ENCODE measurements around the gene PRKCQ.
"Not testable (repeated sequence)": the region's sequence is repeated elsewhere in the genome, so short reads cannot be mapped to it uniquely, and the experiment has no call there.

Gene PRKCQ

DNA sequence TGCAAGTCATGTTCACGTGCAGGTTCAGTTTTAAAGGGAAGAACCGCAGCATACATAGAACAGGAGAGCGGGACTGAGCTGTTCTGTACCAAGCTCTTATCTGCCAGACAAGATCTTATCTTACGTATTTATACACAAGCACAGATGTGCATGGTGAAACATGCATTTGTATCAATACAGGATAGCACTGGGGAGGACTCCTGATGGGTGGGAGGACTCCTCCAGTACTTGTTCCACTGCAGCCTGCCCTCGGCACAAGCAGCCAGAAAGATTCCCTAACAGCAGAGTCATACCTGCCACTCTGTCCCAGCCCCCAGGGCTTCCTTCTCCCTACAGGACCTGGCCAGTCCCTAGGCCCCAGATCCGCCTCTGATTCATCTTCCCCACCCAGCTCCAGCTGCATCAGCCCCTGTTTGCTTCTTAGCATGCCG, 13.2 kb upstream of the PRKCQ start:
- DNase-seq, result no peak

DNA sequence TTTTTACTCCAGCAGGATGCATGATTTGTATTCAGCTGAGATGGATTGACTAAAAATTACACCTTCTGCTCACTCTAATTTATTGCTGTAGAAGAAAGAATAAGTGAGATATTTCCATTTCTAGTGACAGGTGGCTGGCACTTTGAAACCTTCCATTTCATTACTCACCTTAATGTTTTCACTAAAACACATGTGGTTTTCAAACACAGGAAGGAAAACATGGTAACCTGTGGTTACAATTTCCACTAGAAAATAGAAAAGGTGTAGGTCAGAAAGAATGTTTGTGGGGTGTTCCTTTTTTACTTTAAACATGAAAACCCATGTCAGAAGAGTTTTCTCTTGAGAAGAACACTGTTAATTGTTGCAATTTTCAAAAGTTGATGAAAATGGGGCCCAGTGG, 12.0 kb upstream of the PRKCQ start:
- no peak for DNase-seq

DNA sequence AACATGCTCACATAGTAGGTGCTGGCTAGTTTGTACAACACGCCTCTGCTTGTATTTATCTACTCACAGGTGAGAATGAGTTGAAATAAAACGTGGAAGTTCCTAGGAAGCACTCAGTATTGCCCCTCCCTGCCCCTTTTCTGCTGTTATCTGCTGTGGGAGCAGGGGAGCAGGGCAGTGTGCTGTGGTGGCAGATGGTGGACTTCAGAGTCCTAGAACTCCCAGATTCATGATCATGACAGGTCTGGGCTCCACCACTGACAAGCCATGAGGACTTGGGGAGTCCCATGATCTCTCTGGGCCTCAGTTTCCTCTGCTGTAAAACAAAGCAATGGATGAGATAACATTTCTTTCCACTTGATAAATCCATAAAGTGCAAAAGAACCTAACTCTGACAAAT, 11.6 kb upstream of the PRKCQ start:
- DNase-seq, result no peak

DNA sequence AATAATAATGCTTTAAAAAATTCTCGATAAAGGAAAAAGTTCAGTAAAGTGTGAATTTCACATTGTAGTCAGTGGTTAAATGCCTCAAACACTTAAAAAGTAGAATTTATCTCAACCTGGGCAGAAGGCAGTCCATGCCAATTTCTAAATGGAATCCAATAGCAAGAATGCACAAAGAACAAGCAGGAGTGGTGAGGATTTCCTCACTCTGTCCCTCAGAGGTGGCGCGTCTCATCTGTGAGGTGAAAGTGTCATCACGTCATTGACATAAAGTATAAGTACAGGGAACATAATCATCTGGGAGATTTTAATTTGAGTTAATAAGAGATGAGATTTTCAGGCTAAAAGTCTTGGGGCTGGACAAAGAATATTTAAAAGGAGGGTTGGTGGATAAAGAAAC, 10.0 kb upstream of the PRKCQ start:
- no peak for DNase-seq

DNA sequence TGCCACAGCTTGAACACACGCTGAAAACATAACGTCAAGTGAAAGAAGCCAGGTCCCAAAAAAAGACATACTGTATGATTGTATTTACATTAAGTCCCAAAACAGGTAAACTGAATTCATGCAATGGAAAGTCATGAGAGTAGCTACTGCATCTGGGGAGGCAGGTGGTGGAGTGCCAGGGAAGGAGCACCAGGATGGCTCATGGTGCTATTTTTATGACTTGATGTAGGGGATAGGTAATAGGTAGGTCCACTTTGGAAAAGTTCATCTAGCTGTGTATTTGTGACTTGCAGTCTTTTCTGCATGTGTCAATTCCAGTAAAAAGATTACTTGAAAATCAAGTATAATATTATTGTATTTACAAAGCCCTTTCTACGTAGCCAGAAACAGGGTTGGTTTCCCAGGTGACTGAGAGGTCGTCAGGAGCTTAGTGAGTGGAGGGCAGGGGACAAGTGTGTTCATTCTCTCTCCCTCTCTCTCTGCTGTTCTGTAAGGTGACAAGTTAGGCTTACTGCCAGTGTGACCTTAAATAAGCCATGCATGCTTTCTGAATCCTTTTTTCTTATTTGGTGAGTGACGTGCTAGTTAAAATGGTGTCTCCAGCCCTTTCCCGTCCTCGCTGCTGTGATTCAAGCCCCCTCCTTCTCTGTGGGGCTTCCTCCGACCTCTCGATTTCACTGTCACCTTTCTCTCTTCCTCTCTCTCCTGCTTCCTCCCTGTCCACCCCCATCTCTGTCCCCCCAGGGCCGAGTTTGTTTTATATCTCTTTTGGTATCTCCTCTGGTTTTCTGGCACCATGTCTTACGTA, 9.4 kb upstream of the PRKCQ start:
- DNase-seq, result no peak

DNA sequence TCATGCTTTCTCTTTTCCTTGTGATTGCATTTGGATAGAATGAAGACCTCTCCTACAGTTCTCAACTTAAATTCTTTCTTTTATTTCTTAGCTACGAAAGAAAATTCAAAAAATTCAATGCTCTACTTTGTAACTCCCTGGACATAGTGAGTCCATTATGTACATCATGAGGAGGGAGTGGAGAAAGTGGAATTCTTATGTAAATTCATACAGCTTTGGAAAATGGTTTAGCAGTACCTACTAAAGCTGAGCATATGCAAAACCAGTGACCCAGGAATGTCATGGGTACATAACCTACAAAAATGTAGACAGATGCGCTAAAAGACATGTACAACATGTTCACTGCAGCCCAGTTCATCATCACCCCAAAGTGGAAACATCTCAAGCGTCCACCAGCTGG, 8.8 kb upstream of the PRKCQ start:
- DNase-seq, result no peak

DNA sequence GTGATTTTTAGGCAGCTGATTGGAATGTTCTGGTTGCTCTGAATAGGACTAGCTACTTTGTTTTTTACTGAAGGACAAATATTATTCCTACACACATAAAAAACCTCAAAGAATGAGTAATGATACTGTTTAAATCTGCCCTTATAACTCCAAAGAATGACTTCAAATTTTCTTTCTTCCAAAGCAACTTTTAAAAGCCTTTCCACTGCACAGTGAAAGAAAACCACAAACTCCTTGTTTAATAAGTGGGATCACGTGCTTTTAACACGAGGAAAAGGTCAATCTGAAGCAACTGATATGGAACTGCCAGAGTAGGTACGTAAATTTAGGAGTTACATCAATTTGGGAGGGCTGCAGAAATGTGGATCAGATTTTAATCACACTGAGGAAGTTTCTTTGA, 8.0 kb upstream of the PRKCQ start:
- DNase-seq, result no peak

DNA sequence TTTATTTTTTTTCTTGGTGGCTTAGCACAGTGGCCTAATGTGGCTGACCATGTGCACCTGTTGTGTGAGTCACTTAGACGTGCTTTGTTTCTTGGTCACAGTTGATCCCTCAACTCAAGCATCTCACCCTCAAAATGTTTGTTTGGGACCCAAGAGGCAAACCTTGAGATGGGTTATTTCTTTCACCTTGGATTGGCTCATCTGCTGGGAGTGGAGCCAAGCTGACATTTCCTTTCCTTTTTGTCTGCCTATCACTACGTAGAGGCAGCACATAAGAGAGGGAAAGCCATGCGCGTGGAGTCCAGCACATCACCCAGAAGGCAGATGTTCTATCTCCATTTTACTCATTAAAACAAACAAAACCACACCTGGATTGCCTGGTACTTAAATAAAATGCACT, 6.4 kb upstream of the PRKCQ start:
- DNase-seq, result no peak

DNA sequence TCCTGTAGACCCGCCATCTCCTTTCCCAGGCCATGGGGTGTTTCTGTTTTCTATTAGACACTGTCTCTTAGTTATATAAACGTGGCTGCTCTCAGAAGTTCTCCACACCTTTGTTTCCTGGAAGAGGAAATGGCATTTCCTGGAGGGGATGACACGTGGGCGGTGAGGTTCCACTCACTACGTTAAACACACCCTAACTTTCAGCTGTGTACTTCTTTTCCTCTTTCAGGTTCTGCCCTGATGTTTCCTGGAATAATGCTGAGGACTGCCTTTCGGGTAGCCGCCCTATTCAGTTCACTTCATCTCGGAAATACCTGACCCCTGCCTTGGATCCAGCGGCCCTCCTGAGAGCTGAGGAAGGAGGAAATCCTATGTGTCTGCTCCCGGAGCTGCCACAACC, 3.4 kb upstream of the PRKCQ start:
- no peak for DNase-seq

DNA sequence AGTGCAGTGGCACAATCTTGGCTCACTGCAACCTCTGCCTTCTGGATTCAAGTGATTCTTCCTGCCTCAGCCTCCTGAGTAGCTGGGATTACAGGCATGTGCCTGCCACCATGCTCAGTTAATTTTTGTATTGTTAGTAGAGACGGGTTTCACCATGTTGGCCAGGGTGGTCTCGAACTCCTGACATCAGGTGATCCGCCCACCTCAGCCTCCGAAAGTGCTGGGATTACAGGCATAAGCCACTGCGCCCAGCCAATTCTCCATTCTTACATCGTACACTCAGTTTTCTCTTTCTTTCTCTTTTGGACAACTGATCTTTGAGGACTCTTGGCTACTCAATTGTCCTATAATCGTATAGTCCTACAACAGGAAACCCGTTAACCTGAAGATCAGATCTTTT, 2.8 kb upstream of the PRKCQ start:
- DNase-seq, result not testable (repeated sequence)

DNA sequence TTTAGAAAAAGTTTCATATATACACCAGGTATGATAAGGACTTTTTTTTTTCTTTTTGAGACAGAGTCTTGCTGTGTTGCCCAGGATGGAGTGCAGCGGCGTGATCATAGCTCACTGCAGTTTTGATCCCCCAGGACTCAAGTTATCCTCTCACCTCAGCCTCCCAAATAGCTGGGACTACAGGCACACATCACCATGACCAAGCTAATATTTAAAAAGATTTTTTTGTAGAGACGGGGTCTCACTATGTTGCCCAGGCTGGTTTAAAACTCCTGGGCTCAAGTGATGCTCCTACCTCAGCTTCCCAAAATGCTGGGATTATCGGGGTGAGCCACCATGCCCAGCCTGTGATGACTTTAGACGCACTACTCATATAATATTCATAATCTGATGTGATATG, 2.2 kb upstream of the PRKCQ start:
- DNase-seq, result no peak

DNA sequence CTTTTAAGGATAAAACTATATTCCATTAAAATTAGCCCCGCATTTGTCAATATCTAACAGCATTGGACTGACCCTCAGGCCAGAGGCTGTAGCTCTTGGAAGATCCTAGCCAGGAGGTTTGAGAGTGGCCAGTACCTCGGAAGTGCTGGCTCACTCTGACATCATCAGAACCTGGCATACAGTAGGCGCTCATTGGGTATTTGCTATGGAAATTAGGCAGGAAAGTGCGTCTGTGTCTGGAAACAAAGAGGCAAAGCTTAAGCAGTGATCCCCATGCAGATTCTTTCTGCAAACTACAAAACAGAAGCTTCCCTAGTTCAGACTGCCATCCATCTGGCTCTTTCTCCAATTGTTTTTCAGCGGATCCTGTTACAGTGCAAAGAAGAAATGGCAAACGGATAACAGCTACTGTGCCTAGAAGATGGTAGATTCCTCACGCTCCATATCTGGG, 1.7 kb upstream of the PRKCQ start:
- DNase-seq, result no peak

DNA sequence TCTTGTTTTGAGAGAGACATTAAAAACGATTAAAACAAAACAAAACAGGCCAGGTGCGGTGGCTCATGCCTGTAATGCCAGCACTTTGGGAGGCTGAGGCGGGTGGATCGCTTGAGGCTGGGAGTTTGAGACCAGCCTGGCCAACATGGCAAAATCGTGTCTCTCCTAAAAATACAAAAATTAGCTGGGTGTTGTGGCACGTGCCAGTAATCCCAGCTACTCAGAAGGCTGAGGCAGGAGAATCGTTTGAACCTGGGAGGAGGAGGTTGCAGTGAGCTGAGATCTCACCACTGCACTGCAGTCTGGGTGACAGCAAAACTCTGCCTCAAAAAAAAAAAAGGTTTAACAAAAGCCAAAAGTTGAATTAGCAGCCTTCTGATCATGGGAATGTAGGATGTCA, 1.1 kb upstream of the PRKCQ start:
- DNase-seq, result not testable (repeated sequence)

DNA sequence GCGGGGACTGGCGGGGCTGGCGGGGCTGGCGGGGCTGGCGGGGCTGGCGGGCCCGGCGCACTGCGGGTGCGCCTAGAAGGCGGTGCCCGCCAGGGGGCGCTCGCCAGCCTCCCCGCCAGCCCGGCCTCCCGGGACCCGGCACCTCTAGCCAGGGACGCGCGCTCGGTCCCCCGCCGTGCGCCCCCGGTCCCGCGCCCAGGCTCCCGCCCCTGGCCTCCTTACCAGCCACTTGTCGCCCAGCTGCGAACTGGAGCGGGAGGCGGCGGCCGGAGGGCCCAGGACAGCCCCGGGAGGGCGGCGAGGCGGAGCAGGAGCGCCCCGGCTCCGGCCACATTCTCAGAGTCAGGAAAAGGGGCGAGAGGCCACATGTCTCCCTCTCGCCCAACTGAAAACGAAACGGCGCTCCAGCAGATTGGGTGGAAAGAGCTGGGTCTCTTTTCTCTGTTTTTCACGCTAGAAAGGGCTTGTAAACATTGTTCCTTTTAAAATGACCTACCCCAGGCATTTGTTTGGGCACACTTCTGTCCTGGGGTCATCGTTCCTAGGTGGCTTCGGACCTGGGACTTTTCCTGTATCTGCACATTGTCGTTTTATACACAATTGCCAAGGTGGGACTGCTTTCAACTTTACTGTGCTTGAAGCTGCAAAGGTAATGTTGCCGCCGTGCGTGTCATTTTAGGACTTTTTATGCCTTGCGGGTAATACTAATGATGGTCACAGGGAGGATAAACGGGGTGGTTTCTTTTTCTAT, 378 bp upstream of the PRKCQ start:
- DNase-seq, result peak; percentile 43

DNA sequence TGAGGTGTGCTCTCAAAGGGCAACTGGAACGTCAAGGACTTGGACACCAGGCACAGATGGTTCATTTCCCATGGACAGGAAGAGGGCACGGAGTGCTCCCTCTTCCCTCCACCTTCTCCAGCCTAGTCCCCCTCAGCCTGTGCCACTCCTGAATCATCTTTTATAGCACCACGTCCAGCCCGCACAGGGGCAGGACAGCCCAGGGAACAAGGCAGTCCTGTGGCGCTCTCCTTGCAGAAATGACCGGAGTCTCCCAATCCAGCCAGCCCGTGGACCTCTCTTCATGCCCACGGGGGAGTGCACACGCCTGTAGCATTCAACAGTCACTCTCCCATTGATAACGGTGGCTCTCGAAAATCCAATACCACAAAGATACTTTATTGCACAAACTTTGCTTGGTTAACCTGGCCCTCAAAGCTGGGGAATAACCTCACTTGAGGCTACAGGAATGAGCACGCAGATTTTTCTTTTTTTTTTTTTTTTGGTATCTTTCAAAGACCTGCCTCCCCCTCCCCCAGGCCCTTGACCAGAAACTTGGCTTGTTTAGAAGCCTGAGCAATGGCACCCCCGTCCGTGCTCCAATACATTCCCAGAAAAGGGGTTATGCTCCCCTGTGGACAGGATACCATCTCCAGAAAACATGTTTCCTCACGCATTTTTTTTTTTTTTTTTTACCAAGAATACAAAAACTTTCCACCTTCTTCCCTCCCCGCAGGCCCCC, 733 bp downstream of the PRKCQ start:
- DNase-seq, result no peak

DNA sequence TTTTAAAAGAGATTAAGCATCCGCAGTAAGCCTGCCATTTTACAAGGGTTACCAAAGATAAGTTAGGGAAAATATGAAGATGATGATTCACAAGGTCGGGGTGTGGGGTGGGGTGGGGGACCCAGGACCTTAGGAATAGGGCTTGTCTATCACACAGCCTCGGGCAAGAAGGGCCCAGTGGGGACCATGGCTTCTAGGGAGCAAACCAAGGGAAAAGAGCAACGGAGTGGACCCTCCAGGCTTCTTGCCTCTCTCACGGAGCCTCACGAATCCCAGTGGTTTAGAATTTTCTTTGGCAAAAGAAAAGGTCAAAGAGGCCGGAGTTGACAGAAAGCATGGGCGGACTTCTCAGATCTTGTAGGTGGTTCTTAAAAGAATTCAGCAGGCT, 1.3 kb downstream of the PRKCQ start:
- DNase-seq, result no peak

DNA sequence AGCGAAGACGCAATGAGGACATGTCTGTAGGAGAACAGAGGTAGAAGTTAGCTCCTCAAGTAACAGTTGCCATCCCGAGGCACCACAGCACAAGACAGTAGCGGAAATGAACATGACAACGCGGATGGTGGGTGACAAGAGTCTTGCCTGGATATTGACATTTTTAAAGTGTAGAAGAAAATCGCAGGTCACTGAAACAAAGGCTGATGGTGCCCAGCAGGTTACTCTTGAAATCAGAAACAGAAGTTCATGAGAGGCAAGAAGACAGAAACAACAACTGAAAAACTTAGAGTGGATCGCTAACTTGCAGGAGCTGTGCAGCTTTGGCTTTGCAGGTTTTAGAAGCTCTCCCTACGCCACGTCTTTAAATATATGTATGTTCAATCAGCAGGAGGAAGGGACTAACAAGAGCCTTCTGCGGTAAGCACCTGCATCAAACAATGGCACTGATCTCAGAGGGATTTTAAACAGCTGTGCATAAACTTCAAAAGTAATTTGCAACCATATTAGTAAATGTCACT, 1.8 kb downstream of the PRKCQ start:
- no peak for DNase-seq

DNA sequence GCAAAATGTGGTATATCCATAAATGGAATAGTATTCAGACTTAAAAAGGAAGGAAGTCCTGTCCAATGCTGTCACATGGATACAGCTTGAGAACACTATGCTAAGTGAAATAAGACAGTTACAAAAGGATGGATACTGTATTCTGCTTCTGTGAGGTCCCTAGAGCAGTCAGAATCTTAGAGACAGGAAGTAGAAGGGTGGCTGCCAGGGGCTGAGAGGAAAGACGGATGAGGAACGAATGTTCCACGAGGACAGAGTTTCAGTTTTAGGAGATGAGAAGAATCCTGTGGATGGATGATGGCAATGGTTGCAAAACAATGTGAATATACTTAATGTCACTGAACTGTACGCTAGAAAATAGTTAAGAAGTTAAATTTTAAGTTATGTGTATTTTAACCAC, 3.8 kb downstream of the PRKCQ start:
- no peak for DNase-seq

DNA sequence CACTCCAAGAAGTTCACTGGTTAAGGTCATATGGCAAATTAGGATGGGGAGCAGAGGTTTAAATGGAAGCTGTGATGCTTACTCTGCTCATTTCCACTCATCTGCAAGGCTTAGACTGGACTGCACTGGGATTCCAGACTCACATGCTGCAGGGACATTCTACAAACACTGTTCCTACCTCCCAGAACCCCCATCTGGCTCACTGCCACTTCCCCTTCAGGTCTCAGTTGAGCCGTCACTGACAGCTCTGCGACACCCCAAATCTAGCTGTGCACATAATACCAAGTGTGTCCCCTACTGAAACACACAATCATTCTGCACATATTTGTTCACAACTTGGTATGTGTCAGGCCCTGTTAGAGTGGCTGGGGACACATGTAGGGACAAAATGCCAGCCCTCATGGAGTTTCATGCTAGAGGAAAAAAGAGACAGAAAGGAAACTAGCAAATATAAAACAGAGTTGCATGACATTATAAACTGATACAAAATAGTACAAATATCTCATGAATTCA, 5.4 kb downstream of the PRKCQ start:
- DNase-seq, result no peak

DNA sequence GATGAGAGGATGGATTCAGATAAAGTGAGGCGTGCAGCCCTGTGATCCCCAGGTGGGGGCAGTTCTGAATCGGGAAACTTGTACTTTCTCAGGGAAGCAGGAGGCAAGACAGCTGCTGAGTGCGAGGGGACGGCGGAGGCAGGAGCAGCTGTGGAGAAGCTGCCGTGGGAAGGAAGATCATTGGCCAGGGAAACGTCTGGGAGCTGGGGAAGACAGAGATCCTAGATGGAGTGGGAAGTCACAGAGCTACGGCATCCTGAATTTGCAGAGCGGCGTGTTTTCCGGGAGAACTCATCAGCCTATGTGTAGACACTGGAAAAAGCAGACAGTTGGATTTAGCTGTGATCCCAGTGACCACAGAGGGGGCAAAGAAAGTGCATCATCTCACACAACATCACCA, 9.2 kb downstream of the PRKCQ start:
- no peak for DNase-seq

DNA sequence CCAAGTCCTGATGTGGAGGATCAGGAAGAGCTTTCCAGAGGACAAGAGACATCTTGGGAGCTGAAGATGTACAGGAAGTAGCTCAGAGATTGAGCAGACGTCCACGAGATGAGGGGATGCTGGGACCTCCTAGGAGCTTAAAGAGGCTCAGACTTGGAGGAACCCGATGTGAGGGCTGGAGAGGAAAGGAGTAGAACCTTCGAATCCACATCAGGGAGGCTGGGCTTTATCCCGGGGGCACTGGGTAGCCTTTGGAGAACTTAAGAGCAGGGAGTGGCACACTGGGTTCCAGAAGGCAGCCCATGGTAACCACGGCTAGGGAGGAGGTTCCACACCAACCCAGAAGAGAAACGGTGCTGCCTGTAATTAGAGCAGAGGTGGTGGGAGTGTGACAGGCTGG, 10.8 kb downstream of the PRKCQ start:
- DNase-seq, result no peak

DNA sequence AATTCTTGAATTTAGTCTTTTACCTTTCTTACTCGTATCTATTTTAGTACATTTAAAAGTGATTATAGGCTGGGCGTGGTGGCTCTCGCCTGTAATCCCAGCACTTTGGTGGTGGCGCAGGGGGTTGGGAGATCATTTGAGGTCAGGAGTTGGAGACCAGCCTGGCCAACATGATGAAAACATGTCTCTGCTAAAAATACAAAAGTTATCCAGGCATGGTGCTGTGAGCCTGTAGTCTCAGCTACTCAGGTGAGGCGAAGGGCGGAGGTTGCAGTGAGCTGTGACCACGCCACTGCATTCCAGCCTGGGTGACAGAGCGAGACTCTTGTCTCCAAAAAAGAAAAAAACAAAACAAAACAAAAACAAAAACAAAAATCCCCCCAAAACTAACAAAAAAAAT, 12.2 kb downstream of the PRKCQ start:
- DNase-seq, result no peak

DNA sequence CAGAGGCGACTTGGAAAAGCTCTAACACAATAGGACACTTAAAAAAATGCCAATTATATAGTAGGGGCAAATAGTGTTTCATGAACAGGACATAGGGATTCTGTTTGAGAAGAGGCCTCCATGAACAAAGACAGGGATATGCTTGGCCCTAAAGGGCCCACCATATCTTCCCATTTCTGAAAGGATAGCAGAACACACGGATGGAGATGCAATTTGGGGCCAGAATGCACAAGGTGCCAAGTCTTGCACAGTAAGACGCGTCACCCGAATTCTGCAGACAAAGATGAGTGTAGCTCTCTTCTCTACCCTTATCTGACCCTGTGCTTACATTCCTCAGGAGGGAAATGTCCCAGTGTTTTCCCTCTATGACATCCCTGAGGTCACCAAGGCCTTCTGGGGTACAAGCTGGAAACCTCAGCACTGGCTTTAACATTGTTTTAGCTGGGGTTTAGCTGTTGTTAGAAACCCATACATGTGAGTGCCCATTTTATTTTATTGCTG, 12.8 kb downstream of the PRKCQ start:
- no peak for DNase-seq
